ENCODE results near the gene BFSP1.

The BFSP1 gene

GRCh38 chr20:17490501-17490900 is 40.7 kb downstream of the BFSP1 start:
- TF ChIP-seq CTCF (IDR thresholded peaks at IDR 0.05; ENCODE audit: low read depth, low read length): no peak
- H3K4me3 ChIP-seq (ENCODE audit: low read depth, low read length): no peak overlapping the region

- no peak for TF ChIP-seq CTCF (IDR thresholded peaks at IDR 0.05; ENCODE audit: low read depth, low read length)
- H3K4me3 ChIP-seq (ENCODE audit: low read depth, low read length): no peak overlapping the region
These were observed 42.1 kb downstream of the BFSP1 start for GRCh38 chr20:17488916-17489600.

GRCh38 chr20:17485017-17485416 is 46.2 kb downstream of the BFSP1 start:
- no peak overlapping the region for H3K4me3 ChIP-seq (ENCODE audit: low read depth, low read length)
- TF ChIP-seq CTCF (IDR thresholded peaks at IDR 0.05; ENCODE audit: low read depth, low read length): no peak

GRCh38 chr20:17482536-17482935 is 48.6 kb downstream of the BFSP1 start:
- H3K4me3 ChIP-seq (ENCODE audit: low read depth, low read length): no peak overlapping the region
- no peak for TF ChIP-seq CTCF (IDR thresholded peaks at IDR 0.05; ENCODE audit: low read depth, low read length)

- TF ChIP-seq CTCF (IDR thresholded peaks at IDR 0.05; ENCODE audit: low read depth, low read length): no peak
These were observed 49.5 kb downstream of the BFSP1 start for GRCh38 chr20:17481661-17482060.

GRCh38 chr20:17480696-17481095 is 50.5 kb downstream of the BFSP1 start:
- TF ChIP-seq CTCF (IDR thresholded peaks at IDR 0.05; ENCODE audit: low read depth, low read length): no peak
- no peak overlapping the region for H3K4me3 ChIP-seq (ENCODE audit: low read depth, low read length)

More at GRCh38 chr20:17481661-17482060, 49.5 kb downstream of the BFSP1 start:
- no peak overlapping the region for H3K4me3 ChIP-seq (ENCODE audit: low read depth, low read length)

- no peak overlapping the region for H3K4me3 ChIP-seq (ENCODE audit: low read depth, low read length)
- TF ChIP-seq CTCF (IDR thresholded peaks at IDR 0.05; ENCODE audit: low read depth, low read length): no peak
These were observed 52.0 kb downstream of the BFSP1 start for GRCh38 chr20:17479063-17479657.

All from WI38 (cell line).